Endothelial cell of umbilical vein (primary cell): ENCODE data around the gene MRFAP1. TPM values are rescaled to one million over a fixed set of nuclear protein-coding genes. Genes with fewer than 3 reads are reported as not detected.

Experiments used
- BruUV-seq: library from RNA; stranded (reverse); fragments of 400-500 nt; replicated peaks from 2 replicates; lab custom pipeline; 2021; lab: Mats Ljungman, UMichigan
- CTCF ChIA-PET: fragments of 300-600, 350-600 bp; sonication (Branson Sonifier 250); formaldehyde crosslinking; loops from one replicate; lab custom pipeline; 2021; ENCODE audit warnings: antibody characterized with exemption, inconsistent platforms; lab: Charles Lee
- POLR2A ChIA-PET: fragments of 300-600, 350-600 bp; sonication (Branson Sonifier 250); formaldehyde crosslinking; loops from one replicate; lab custom pipeline; 2021; ENCODE audit warnings: antibody characterized with exemption, inconsistent platforms; lab: Charles Lee
- DNase-seq: peaks from one replicate; pipeline ENCODE4 v3.0.0-alpha.2; 2011; ENCODE audit warnings: low read depth, low spot score
- FAIRE-seq: peaks from 2 replicates; lab custom pipeline; 2011; peaks lifted over from hg19 to GRCh38; lab: Jason Lieb, UNC
- H2AFZ ChIP-seq: 2 replicates; pipeline ENCODE4 v1.6.0; 2012; ENCODE audit warnings: low read depth, low read length, control low read depth, inconsistent platforms
- H3K27ac ChIP-seq: 2 replicates; pipeline ENCODE4 v1.5.1; 2011; ENCODE audit warnings: low read depth, mild to moderate bottlenecking, control low read depth, low read length, moderate library complexity; ENCODE audit not compliant: insufficient read depth
- H3K27me3 ChIP-seq, 2 experiments: 2 replicates each; pipeline versions ENCODE4 v1.6.0 to v1.6.1; 2011; ENCODE audit warnings: low read length in 2 of 2, mixed read lengths in 1 of 2; ENCODE audit not compliant: control insufficient read depth in 2 of 2, insufficient read depth in 2 of 2
- H3K36me3 ChIP-seq, 2 experiments: 2 replicates in 1 of 2; 3 replicates in 1 of 2; pipeline ENCODE4 v1.5.1; 2011; ENCODE audit warnings: low read length in 2 of 2, mild to moderate bottlenecking in 1 of 2, moderate library complexity in 1 of 2; ENCODE audit not compliant: control insufficient read depth in 2 of 2, insufficient read depth in 2 of 2; ENCODE audit errors: extremely low read depth in 1 of 2
- H3K4me1 ChIP-seq: 3 replicates; pipeline ENCODE4 v1.5.1; 2011; ENCODE audit warnings: mild to moderate bottlenecking, low read length; ENCODE audit not compliant: control insufficient read depth, insufficient read depth; ENCODE audit errors: extremely low read depth
- H3K4me2 ChIP-seq: 2 replicates; pipeline ENCODE4 v1.6.1; 2011; ENCODE audit warnings: low read length, control low read depth, mixed read lengths; ENCODE audit not compliant: insufficient read depth
- H3K4me3 ChIP-seq, 3 experiments: fragments of 200-600 bp in 1 of 3; sonication (generic), shearing (Covaris generic) in 1 of 3; replicated peaks in 1 of 3; 2 replicates each; pipeline ENCODE4 v1.5.1; 2011 to 2016; ENCODE audit warnings: control low read depth in 3 of 3, low read length in 3 of 3, mild to moderate bottlenecking in 2 of 3, inconsistent platforms in 1 of 3, low read depth in 1 of 3, moderate library complexity in 1 of 3; ENCODE audit not compliant: insufficient read depth in 1 of 3
- H3K79me2 ChIP-seq: 2 replicates; pipeline ENCODE4 v1.6.0; 2012; ENCODE audit warnings: low read length, inconsistent platforms; ENCODE audit not compliant: control insufficient read depth, insufficient read depth
- H3K9ac ChIP-seq: replicated peaks from 2 replicates; pipeline ENCODE3; 2011; ENCODE audit warnings: low read length, control low read depth; ENCODE audit not compliant: insufficient read depth; ENCODE audit errors: extremely low read depth
- H3K9me1 ChIP-seq: replicated peaks from 3 replicates; pipeline ENCODE4 v1.6.0; 2011; ENCODE audit warnings: mild to moderate bottlenecking, low read length; ENCODE audit not compliant: control insufficient read depth, insufficient read depth; ENCODE audit errors: extremely low read depth
- H3K9me3 ChIP-seq: replicated peaks from 2 replicates; pipeline ENCODE4 v1.5.1; 2012; ENCODE audit warnings: low read length, inconsistent platforms; ENCODE audit not compliant: control insufficient read depth, insufficient read depth
- H4K20me1 ChIP-seq: replicated peaks from 2 replicates; pipeline ENCODE3; 2011; ENCODE audit warnings: mild to moderate bottlenecking, low read length; ENCODE audit not compliant: control insufficient read depth, insufficient read depth; ENCODE audit errors: extremely low read depth
- EZH2 ChIP-seq: IDR thresholded peaks from 2 replicates; pipeline ENCODE4 v1.6.1; 2012; ENCODE audit warnings: borderline replicate concordance, low read depth, mild to moderate bottlenecking, moderate library complexity, low read length, inconsistent platforms; ENCODE audit not compliant: severe bottlenecking
- FOS ChIP-seq: IDR thresholded peaks from 2 replicates; pipeline ENCODE4 v1.6.1; 2011; ENCODE audit warnings: mild to moderate bottlenecking, low read length, moderate library complexity, borderline replicate concordance; ENCODE audit not compliant: insufficient read depth
- JUN ChIP-seq: IDR thresholded peaks from 2 replicates; pipeline ENCODE4 v1.6.1; 2011; ENCODE audit warnings: borderline replicate concordance, low read depth; ENCODE audit not compliant: insufficient read length, insufficient read depth
- MYC ChIP-seq: IDR thresholded peaks from one replicate; pipeline ENCODE4 v1.6.1; 2011; ENCODE audit warnings: mild to moderate bottlenecking, low read depth, low read length
- POLR2A ChIP-seq: IDR thresholded peaks from 2 replicates; pipeline ENCODE4 v1.6.1; 2012; ENCODE audit warnings: low read depth, mild to moderate bottlenecking, control low read depth, low read length
- POLR2AphosphoS5 ChIP-seq: IDR thresholded peaks from 2 replicates; pipeline ENCODE4 v1.6.1; 2012; ENCODE audit warnings: low read depth, mild to moderate bottlenecking, control low read depth, low read length, moderate library complexity; ENCODE audit not compliant: insufficient read depth
- dilution Hi-C: fragments of 300-500 bp; cut with MboI; formaldehyde crosslinking; loops from one replicate; pipeline ENCODE4 v1.15.0; 2019; ENCODE audit warnings: low sequenced_read_pairs; ENCODE audit not compliant: extremely low pct_ligation_motif_present
- intact Hi-C: fragments of 100-400 bp; cut with micrococcal nuclease; formaldehyde crosslinking; loops from one replicate; pipeline ENCODE4 v1.10.0; 2022
- polyA plus RNA-seq, 4 experiments: library from polyadenylated mRNA; depleted of rRNA in 3 of 4; stranded (reverse) in 3 of 4; unstranded in 1 of 4; fragments of >200 nt; gene quantifications; 2 replicates each; pipeline versions ENCODE4 v1.2.1 to v1.2.3, GENCODE V29; 2011 to 2012; ENCODE audit warnings: missing spikeins in 1 of 4
- total RNA-seq: library from RNA; stranded (reverse); gene quantifications from 2 replicates; pipeline ENCODE4 v1.2.3, GENCODE V29; 2021
- TF ChIP-seq, protein P1 (sequence below), 2 donors: IDR thresholded peaks; 1 replicate in 1 of 2; 2 replicates in 1 of 2; pipeline ENCODE4 v1.5.1; 2011; ENCODE audit warnings: low read length in 2 of 2, mild to moderate bottlenecking in 2 of 2, moderate library complexity in 2 of 2, control low read depth in 1 of 2, inconsistent platforms in 1 of 2, low read depth in 1 of 2; ENCODE audit not compliant: insufficient read depth in 1 of 2; ENCODE audit errors: extremely low read depth in 1 of 2

The MRFAP1 gene
- total and polyA plus RNA-seq, 2 donors (not counting 3 experiments of a cell fraction or from before 2014, with no cell fraction given): 170 to 317 TPM

DNA sequence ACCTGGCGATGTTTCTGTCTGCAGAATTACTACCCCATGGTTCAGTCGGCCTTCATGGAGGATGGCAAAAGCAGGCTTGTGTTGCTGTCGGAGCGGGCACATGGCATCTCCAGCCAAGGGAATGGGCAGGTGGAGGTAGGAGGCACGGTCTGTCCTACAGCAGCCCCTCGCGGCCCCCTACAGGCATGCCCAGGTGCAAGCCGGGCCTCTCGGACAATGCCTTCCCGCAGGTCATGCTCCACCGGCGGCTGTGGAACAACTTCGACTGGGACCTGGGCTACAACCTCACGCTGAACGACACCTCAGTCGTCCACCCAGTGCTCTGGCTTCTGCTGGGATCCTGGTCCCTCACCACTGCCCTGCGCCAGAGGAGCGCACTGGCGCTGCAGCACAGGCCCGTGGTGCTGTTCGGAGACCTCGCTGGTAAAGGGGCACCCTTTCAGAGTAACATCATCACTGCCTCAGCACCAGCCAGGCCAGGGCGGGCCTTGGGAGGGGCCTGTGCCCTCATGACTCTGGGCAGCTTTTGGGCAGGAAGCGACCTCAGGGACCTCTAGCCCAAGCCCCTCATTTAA is 29.5 kb upstream of the MRFAP1 start:
- intact Hi-C loops (no loop called here), dilution Hi-C loops (no loop called here)
- DNase-seq (no peak), FAIRE-seq (no peak)
- no peaks in the 10 kb centered on the region for H3K9me1 ChIP-seq
- H3K9me3 ChIP-seq: no peaks in the 10 kb centered on the region
- no peaks in the 10 kb centered on the region for H4K20me1 ChIP-seq
- no peak overlapping the region for H3K4me3 ChIP-seq
- no peak overlapping the region for H3K9ac ChIP-seq
- CTCF ChIA-PET: no interaction called here
- H2AFZ ChIP-seq: no peak overlapping the region
- H3K27ac ChIP-seq: no peak overlapping the region
- H3K27me3 ChIP-seq: no peaks in the 10 kb centered on the region
- BruUV-seq: no TSS peak
- H3K4me1 ChIP-seq: no peaks in the 10 kb centered on the region
- no peaks in the 10 kb centered on the region for H3K79me2 ChIP-seq
- POLR2A ChIA-PET: no interaction called here
- no peak overlapping the region for H3K4me2 ChIP-seq
- H3K36me3 ChIP-seq: peaks cover 0 to 16% of the 10 kb centered on the region in 2 experiments
- TF ChIP-seq EZH2 (no peak), MYC (no peak), POLR2A (no peak), JUN (no peak), POLR2AphosphoS5 (no peak), FOS (no peak)
- TF ChIP-seq, protein P1, sequence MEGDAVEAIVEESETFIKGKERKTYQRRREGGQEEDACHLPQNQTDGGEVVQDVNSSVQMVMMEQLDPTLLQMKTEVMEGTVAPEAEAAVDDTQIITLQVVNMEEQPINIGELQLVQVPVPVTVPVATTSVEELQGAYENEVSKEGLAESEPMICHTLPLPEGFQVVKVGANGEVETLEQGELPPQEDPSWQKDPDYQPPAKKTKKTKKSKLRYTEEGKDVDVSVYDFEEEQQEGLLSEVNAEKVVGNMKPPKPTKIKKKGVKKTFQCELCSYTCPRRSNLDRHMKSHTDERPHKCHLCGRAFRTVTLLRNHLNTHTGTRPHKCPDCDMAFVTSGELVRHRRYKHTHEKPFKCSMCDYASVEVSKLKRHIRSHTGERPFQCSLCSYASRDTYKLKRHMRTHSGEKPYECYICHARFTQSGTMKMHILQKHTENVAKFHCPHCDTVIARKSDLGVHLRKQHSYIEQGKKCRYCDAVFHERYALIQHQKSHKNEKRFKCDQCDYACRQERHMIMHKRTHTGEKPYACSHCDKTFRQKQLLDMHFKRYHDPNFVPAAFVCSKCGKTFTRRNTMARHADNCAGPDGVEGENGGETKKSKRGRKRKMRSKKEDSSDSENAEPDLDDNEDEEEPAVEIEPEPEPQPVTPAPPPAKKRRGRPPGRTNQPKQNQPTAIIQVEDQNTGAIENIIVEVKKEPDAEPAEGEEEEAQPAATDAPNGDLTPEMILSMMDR (IDR thresholded peaks at IDR 0.05; ENCODE audit: extremely low read depth in 1 of 2, insufficient read depth in 1 of 2, low read depth in 1 of 2, low read length in 2 of 2): no peak
